ENCODE results near the gene CLC.

CLC gene

DNA sequence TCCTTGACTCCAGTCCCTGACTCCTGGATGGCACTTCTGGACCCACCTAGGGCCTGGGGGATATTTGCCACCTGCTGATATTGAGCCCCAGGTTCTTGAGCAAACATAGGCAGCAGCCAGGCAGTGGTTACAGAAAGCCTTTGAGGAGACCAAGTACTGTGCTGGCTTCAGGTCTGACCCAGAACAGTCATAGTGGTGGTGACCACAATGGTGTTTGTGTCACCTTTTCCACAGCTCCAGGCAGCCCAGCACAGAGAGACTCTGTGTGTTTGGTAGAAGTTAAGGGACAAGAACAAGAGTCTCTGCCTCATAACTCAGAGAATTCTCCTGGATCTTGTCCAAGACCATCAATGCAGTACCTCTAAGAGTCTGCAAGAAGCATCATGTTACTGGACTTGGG lies 14.6 kb upstream of the CLC start:
- TF ChIP-seq, protein P1, sequence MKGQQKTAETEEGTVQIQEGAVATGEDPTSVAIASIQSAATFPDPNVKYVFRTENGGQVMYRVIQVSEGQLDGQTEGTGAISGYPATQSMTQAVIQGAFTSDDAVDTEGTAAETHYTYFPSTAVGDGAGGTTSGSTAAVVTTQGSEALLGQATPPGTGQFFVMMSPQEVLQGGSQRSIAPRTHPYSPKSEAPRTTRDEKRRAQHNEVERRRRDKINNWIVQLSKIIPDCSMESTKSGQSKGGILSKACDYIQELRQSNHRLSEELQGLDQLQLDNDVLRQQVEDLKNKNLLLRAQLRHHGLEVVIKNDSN (IDR thresholded peaks at IDR 0.05): no peak
- no peak for TF ChIP-seq NFIC (IDR thresholded peaks at IDR 0.05)
- TF ChIP-seq TEAD4 (IDR thresholded peaks at IDR 0.05): no peak
- no peak for TF ChIP-seq CEBPB (IDR thresholded peaks at IDR 0.05)
- no peak for TF ChIP-seq CREB1 (IDR thresholded peaks at IDR 0.05; ENCODE audit: low read depth)
- no peak for TF ChIP-seq ZBTB7A (IDR thresholded peaks at IDR 0.05; ENCODE audit: low read depth)
- no peak for TF ChIP-seq TCF12 (IDR thresholded peaks at IDR 0.05; ENCODE audit: low read depth)
- TF ChIP-seq EP300 (IDR thresholded peaks at IDR 0.05; ENCODE audit: borderline replicate concordance): no peak
- TF ChIP-seq RAD21 (IDR thresholded peaks at IDR 0.05; ENCODE audit: low read depth): no peak

DNA sequence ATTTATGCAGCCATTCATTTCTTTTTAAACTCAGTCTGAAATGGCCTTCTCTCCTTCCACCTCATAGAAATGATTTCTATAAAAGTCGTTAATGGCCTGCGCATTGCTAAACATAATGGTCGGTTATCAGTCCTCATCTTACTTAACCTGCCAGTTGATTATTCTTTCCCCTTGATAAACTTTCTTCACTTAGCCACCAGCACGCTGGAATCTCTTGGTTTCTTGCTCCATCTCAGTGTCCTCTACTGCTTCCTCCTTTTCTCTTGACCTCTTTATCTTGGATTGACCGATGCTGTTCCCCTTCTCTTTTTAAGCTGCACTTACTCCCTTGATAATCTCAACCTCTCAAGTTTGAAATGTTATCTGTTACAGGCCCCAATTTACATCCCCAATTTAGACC lies 12.2 kb upstream of the CLC start:
- no peak for TF ChIP-seq YY1 (IDR thresholded peaks at IDR 0.05; ENCODE audit: low read depth)
- no peak for TF ChIP-seq FOXM1 (IDR thresholded peaks at IDR 0.05; ENCODE audit: borderline replicate concordance, low read depth)
- TF ChIP-seq TEAD4 (IDR thresholded peaks at IDR 0.05): no peak
- TF ChIP-seq NFIC (IDR thresholded peaks at IDR 0.05): no peak
- no peak for TF ChIP-seq TAF1 (IDR thresholded peaks at IDR 0.05; ENCODE audit: low read depth)
- TF ChIP-seq, protein P2, sequence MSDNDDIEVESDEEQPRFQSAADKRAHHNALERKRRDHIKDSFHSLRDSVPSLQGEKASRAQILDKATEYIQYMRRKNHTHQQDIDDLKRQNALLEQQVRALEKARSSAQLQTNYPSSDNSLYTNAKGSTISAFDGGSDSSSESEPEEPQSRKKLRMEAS (IDR thresholded peaks at IDR 0.05): no peak
- no peak for TF ChIP-seq CREB1 (IDR thresholded peaks at IDR 0.05; ENCODE audit: low read depth)
- no peak for TF ChIP-seq TCF12 (IDR thresholded peaks at IDR 0.05; ENCODE audit: low read depth)
- TF ChIP-seq, protein P1 (IDR thresholded peaks at IDR 0.05): no peak
- TF ChIP-seq CEBPB (IDR thresholded peaks at IDR 0.05): no peak

DNA sequence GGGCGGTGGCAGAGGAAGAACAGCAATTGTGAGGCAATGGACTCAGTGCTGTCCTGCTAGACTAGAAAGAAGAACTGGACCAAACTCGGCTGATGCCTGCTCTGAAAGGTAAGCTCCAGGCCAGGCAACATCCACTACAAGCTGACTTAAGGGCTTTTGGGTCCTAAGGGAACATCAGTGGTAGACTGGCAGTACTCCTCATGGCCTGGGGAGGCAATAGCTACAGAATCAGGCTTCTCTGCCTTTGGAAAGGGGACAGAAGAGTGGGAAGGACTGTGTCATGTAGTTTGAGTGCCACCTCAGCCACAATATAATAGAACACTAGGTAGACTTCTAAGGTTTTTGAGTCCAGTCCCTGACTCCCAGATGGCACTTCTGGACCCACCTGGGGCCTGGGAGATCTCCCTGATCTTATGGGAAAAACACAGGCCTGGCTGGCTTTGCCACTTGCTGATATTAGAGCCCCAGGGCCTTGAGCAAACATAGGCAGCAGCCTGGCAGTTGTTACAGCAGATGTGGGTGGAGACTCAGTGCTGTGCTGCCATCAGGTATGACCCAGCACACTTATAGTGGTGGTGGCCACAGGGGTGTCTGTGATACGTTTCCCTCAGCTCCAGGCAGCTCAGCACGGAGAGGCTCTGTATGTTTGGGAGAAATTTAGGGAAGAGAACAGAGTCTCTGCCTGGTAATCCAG lies 9.2 kb upstream of the CLC start:
- TF ChIP-seq TAF1 (IDR thresholded peaks at IDR 0.05; ENCODE audit: low read depth) (no peak), YY1 (IDR thresholded peaks at IDR 0.05; ENCODE audit: low read depth) (no peak), EGR1 (IDR thresholded peaks at IDR 0.05) (no peak), RAD21 (IDR thresholded peaks at IDR 0.05; ENCODE audit: low read depth) (no peak), CREB1 (IDR thresholded peaks at IDR 0.05; ENCODE audit: low read depth) (no peak), EP300 (IDR thresholded peaks at IDR 0.05; ENCODE audit: borderline replicate concordance) (no peak)
- TF ChIP-seq, protein P2 (IDR thresholded peaks at IDR 0.05): no peak
- TF ChIP-seq, protein P3, sequence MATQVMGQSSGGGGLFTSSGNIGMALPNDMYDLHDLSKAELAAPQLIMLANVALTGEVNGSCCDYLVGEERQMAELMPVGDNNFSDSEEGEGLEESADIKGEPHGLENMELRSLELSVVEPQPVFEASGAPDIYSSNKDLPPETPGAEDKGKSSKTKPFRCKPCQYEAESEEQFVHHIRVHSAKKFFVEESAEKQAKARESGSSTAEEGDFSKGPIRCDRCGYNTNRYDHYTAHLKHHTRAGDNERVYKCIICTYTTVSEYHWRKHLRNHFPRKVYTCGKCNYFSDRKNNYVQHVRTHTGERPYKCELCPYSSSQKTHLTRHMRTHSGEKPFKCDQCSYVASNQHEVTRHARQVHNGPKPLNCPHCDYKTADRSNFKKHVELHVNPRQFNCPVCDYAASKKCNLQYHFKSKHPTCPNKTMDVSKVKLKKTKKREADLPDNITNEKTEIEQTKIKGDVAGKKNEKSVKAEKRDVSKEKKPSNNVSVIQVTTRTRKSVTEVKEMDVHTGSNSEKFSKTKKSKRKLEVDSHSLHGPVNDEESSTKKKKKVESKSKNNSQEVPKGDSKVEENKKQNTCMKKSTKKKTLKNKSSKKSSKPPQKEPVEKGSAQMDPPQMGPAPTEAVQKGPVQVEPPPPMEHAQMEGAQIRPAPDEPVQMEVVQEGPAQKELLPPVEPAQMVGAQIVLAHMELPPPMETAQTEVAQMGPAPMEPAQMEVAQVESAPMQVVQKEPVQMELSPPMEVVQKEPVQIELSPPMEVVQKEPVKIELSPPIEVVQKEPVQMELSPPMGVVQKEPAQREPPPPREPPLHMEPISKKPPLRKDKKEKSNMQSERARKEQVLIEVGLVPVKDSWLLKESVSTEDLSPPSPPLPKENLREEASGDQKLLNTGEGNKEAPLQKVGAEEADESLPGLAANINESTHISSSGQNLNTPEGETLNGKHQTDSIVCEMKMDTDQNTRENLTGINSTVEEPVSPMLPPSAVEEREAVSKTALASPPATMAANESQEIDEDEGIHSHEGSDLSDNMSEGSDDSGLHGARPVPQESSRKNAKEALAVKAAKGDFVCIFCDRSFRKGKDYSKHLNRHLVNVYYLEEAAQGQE (IDR thresholded peaks at IDR 0.05; ENCODE audit: low read depth): no peak
- TF ChIP-seq, protein P1 (IDR thresholded peaks at IDR 0.05): no peak

DNA sequence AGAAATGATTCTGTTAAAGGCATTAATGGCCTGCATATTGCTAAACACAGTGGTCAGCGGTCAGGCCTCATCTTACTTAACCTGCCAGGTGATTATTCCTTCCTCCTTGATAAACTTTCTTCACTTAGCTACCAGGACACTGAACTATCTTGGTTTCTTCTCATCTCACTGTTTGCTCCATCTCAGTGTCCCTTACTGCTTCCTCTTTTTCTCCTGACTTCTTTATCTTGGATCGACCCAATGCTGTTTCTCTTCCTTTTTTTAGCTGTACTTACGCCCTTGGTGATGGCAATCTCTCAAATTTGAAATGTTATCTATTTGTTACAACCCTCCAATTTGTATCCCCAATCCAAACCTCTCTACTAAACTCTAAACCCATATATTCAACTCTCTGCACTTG lies 7.8 kb upstream of the CLC start:
- TF ChIP-seq, protein P1 (IDR thresholded peaks at IDR 0.05): no peak
- TF ChIP-seq RAD21 (IDR thresholded peaks at IDR 0.05; ENCODE audit: low read depth): no peak
- TF ChIP-seq CEBPB (IDR thresholded peaks at IDR 0.05): no peak
- no peak for TF ChIP-seq TCF12 (IDR thresholded peaks at IDR 0.05; ENCODE audit: low read depth)
- no peak for TF ChIP-seq EP300 (IDR thresholded peaks at IDR 0.05; ENCODE audit: borderline replicate concordance)
- TF ChIP-seq ZBTB7A (IDR thresholded peaks at IDR 0.05; ENCODE audit: low read depth): no peak
- TF ChIP-seq TEAD4 (IDR thresholded peaks at IDR 0.05): no peak
- no peak for TF ChIP-seq EGR1 (IDR thresholded peaks at IDR 0.05)
- TF ChIP-seq FOXM1 (IDR thresholded peaks at IDR 0.05; ENCODE audit: borderline replicate concordance, low read depth): no peak
- TF ChIP-seq TAF1 (IDR thresholded peaks at IDR 0.05; ENCODE audit: low read depth): no peak
- no peak for TF ChIP-seq CREB1 (IDR thresholded peaks at IDR 0.05; ENCODE audit: low read depth)
- TF ChIP-seq, protein P2 (IDR thresholded peaks at IDR 0.05): no peak

DNA sequence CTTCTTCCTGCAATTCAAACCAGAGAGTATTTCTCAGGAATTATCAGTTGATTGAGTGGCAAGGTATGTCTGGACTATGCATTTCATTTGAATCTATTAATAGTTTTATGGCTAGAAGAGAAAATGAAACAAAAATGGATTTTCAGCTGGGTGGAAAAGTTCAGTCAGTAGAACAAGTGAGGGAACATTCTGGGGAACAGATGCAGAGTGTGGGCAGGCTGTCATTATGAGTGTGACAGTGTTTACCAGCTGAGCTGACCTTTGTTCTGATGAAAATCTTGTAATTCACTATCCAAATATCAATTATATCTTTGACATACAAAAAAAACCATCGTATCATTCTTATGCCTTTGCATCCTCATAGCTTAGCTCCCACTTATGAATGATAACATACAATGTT lies 2.6 kb upstream of the CLC start:
- no peak for TF ChIP-seq CREB1 (IDR thresholded peaks at IDR 0.05; ENCODE audit: low read depth)
- no peak for TF ChIP-seq FOXM1 (IDR thresholded peaks at IDR 0.05; ENCODE audit: borderline replicate concordance, low read depth)
- TF ChIP-seq, protein P2 (IDR thresholded peaks at IDR 0.05): no peak
- no peak for TF ChIP-seq NFIC (IDR thresholded peaks at IDR 0.05)
- TF ChIP-seq RAD21 (IDR thresholded peaks at IDR 0.05; ENCODE audit: low read depth): no peak
- TF ChIP-seq, protein P1 (IDR thresholded peaks at IDR 0.05): no peak
- no peak for TF ChIP-seq YY1 (IDR thresholded peaks at IDR 0.05; ENCODE audit: low read depth)

DNA sequence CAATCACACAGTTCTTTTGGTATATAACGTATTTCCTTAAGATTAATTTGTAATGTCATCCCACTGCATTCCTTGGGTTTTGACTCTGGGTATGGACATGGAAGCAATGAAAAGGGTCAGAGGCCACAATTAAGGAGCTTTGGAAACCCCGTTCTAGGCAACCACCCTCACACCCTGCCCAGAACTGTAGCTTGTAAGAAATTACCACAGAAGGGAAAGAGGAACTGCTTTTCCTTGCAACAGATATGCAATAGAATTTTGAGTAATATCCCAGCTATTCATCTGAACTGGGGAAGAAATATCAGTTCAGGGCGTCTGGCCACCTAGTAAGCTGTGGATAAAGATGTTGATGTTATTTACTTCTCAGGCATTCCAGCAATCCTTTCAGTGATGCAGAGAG lies 985 bp upstream of the CLC start:
- TF ChIP-seq YY1 (IDR thresholded peaks at IDR 0.05; ENCODE audit: low read depth) (no peak), EP300 (IDR thresholded peaks at IDR 0.05; ENCODE audit: borderline replicate concordance) (no peak), TAF1 (IDR thresholded peaks at IDR 0.05; ENCODE audit: low read depth) (no peak), CREB1 (IDR thresholded peaks at IDR 0.05; ENCODE audit: low read depth) (no peak), CEBPB (IDR thresholded peaks at IDR 0.05) (no peak), TEAD4 (IDR thresholded peaks at IDR 0.05) (no peak), FOXM1 (IDR thresholded peaks at IDR 0.05; ENCODE audit: borderline replicate concordance, low read depth) (no peak), RAD21 (IDR thresholded peaks at IDR 0.05; ENCODE audit: low read depth) (no peak), TCF12 (IDR thresholded peaks at IDR 0.05; ENCODE audit: low read depth) (no peak), NFIC (IDR thresholded peaks at IDR 0.05) (no peak)
- TF ChIP-seq, protein P3 (IDR thresholded peaks at IDR 0.05; ENCODE audit: low read depth): no peak
- TF ChIP-seq, protein P1 (IDR thresholded peaks at IDR 0.05): no peak
- TF ChIP-seq, protein P2 (IDR thresholded peaks at IDR 0.05): no peak

All from Ishikawa (cell line).